IMR-90 (cell line): ENCODE measurements around the gene CHP2. TPM values are rescaled to one million over a fixed set of nuclear protein-coding genes. Genes with fewer than 3 reads are reported as not detected.

Experiments
- ATAC-seq: fragments of 200-7000 bp; cut with Tn5 transposase; 2 replicates; pipeline ENCODE4 v1.9.1; 2020; ENCODE audit warnings: low read depth, mild to moderate bottlenecking, moderate library complexity
- BruUV-seq: library from RNA; stranded (reverse); fragments of 400-500 nt; replicated peaks from 2 replicates; lab custom pipeline; 2021; lab: Mats Ljungman, UMichigan
- CTCF ChIA-PET: fragments of 300-600 bp; formaldehyde crosslinking; extraction: SDS; loops from one replicate; lab custom pipeline; 2021; ENCODE audit warnings: antibody characterized with exemption; lab: Yijun Ruan, JAX
- POLR2A ChIA-PET: fragments of 300-600 bp; sonication (Branson Sonifier 250); formaldehyde crosslinking; loops from one replicate; lab custom pipeline; 2022; ENCODE audit warnings: antibody characterized with exemption; ENCODE audit not compliant: unreplicated experiment; lab: Charles Lee
- DNase-seq: peaks from one replicate; pipeline ENCODE4 v3.0.0; 2013
- H2AFZ ChIP-seq: replicated peaks from 2 replicates; pipeline ENCODE3; 2013; ENCODE audit warnings: low read length, mild to moderate bottlenecking; ENCODE audit not compliant: poor library complexity
- H2AK5ac ChIP-seq: 2 replicates; pipeline ENCODE4 v1.6.1; 2013; ENCODE audit warnings: low read depth, low read length, inconsistent platforms
- H2AK9ac ChIP-seq: replicated peaks from 2 replicates; pipeline ENCODE3; 2013; ENCODE audit warnings: mild to moderate bottlenecking, low read depth, low read length, moderate library complexity; ENCODE audit not compliant: poor library complexity
- H2BK120ac ChIP-seq: 2 replicates; pipeline ENCODE4 v1.6.1; 2013; ENCODE audit warnings: low read depth, low read length, inconsistent platforms
- H2BK15ac ChIP-seq: 3 replicates; pipeline ENCODE4 v1.6.1; 2013; ENCODE audit warnings: low read depth, low read length, inconsistent platforms
- H2BK20ac ChIP-seq: 2 replicates; pipeline ENCODE4 v1.6.1; 2013; ENCODE audit warnings: low read depth, mild to moderate bottlenecking, inconsistent platforms, low read length, moderate library complexity
- H2BK5ac ChIP-seq: 2 replicates; pipeline ENCODE4 v1.6.1; 2013; ENCODE audit warnings: mild to moderate bottlenecking, low read depth, low read length, inconsistent platforms; ENCODE audit not compliant: poor library complexity, severe bottlenecking
- H3K14ac ChIP-seq: replicated peaks from 2 replicates; pipeline ENCODE4 v1.6.1; 2013; ENCODE audit warnings: low read depth, low read length, inconsistent platforms
- H3K18ac ChIP-seq: 2 replicates; pipeline ENCODE4 v1.6.1; 2013; ENCODE audit warnings: low read depth, low read length, control low read depth
- H3K23ac ChIP-seq: 2 replicates; pipeline ENCODE4 v1.6.1; 2013; ENCODE audit warnings: low read depth, low read length, inconsistent platforms
- H3K27ac ChIP-seq: 2 replicates; pipeline ENCODE4 v1.5.1; 2013; ENCODE audit warnings: mild to moderate bottlenecking, control low read depth, low read length; ENCODE audit not compliant: insufficient read depth
- H3K27me3 ChIP-seq: 2 replicates; pipeline ENCODE4 v1.6.1; 2013; ENCODE audit warnings: low read length; ENCODE audit not compliant: control insufficient read depth, insufficient read depth
- H3K36me3 ChIP-seq: 2 replicates; pipeline ENCODE4 v1.6.1; 2013; ENCODE audit warnings: low read length, mixed read lengths; ENCODE audit not compliant: control insufficient read depth, insufficient read depth
- H3K4ac ChIP-seq: 2 replicates; pipeline ENCODE4 v1.6.1; 2013; ENCODE audit warnings: low read depth, low read length, inconsistent platforms
- H3K4me1 ChIP-seq: 2 replicates; pipeline ENCODE4 v1.6.1; 2013; ENCODE audit warnings: low read length, mixed read lengths; ENCODE audit not compliant: control insufficient read depth, insufficient read depth
- H3K4me2 ChIP-seq: 2 replicates; pipeline ENCODE4 v1.6.1; 2013; ENCODE audit warnings: low read depth, mild to moderate bottlenecking, control low read depth, low read length, moderate library complexity
- H3K4me3 ChIP-seq: 2 replicates; pipeline ENCODE4 v1.5.1; 2013; ENCODE audit warnings: low read depth, mild to moderate bottlenecking, control low read depth, low read length, moderate library complexity; ENCODE audit not compliant: insufficient read depth
- H3K56ac ChIP-seq: 2 replicates; pipeline ENCODE4 v1.6.1; 2013; ENCODE audit warnings: low read length, inconsistent platforms; ENCODE audit not compliant: insufficient read depth; ENCODE audit errors: extremely low read depth
- H3K79me1 ChIP-seq, 2 experiments: 2 replicates each; pipeline ENCODE4 v1.6.1; 2013; ENCODE audit warnings: low read length in 2 of 2, inconsistent platforms in 1 of 2, low read depth in 1 of 2
- H3K9ac ChIP-seq: 2 replicates; pipeline ENCODE4 v1.6.1; 2013; ENCODE audit warnings: low read depth, low read length, control low read depth
- H3K9me1 ChIP-seq: 2 replicates; pipeline ENCODE4 v1.6.1; 2013; ENCODE audit warnings: low read length, inconsistent platforms; ENCODE audit not compliant: insufficient read depth
- H3K9me3 ChIP-seq: 2 replicates; pipeline ENCODE4 v1.6.1; 2013; ENCODE audit warnings: low read length; ENCODE audit not compliant: control insufficient read depth, insufficient read depth
- H4K20me1 ChIP-seq: 2 replicates; pipeline ENCODE4 v1.6.1; 2013; ENCODE audit warnings: low read length, inconsistent platforms; ENCODE audit not compliant: insufficient read depth
- H4K5ac ChIP-seq: 2 replicates; pipeline ENCODE4 v1.6.1; 2013; ENCODE audit warnings: mild to moderate bottlenecking, low read depth, low read length, control low read depth
- H4K8ac ChIP-seq, 2 experiments: 2 replicates each; pipeline ENCODE4 v1.6.1; 2013; ENCODE audit warnings: low read depth in 2 of 2, low read length in 2 of 2, control low read depth in 1 of 2, inconsistent platforms in 1 of 2
- H4K91ac ChIP-seq: 2 replicates; pipeline ENCODE4 v1.6.1; 2013; ENCODE audit warnings: low read depth, low read length, inconsistent platforms; ENCODE audit not compliant: insufficient read depth
- CEBPB ChIP-seq: IDR thresholded peaks from 2 replicates; pipeline ENCODE4 v1.6.1; 2012; ENCODE audit warnings: low read depth, low read length, improper control_type of control experiment
- CHD1 ChIP-seq: IDR thresholded peaks from 2 replicates; pipeline ENCODE4 v1.6.1; 2012; ENCODE audit warnings: low read depth, low read length, improper control_type of control experiment
- CTCF ChIP-seq: conservative IDR thresholded peaks from 2 replicates; pipeline ENCODE4 v1.5.1; 2012; ENCODE audit warnings: mild to moderate bottlenecking, low read depth, low read length, improper control_type of control experiment
- MAFK ChIP-seq: IDR thresholded peaks from 2 replicates; pipeline ENCODE4 v1.6.1; 2012; ENCODE audit warnings: low read depth, low read length, improper control_type of control experiment
- MXI1 ChIP-seq: IDR thresholded peaks from 2 replicates; pipeline ENCODE4 v1.6.1; 2012; ENCODE audit warnings: low read depth, mild to moderate bottlenecking, low read length, moderate library complexity, borderline replicate concordance
- RFX5 ChIP-seq: IDR thresholded peaks from 2 replicates; pipeline ENCODE4 v1.8.0; 2012; ENCODE audit warnings: low read depth, mild to moderate bottlenecking, low read length, moderate library complexity
- WGBS, 2 experiments: methylation state at CpG; one replicate each; pipeline versions ENCODE4 v1.1.5 to v1.1.7; 2013; ENCODE audit warnings: missing lambda C conversion rate in 2 of 2; ENCODE audit not compliant: insufficient read length in 1 of 2; ENCODE audit errors: extremely low coverage in 2 of 2; 5-methylcytosine and 5-hydroxymethylcytosine counted together
- dilution Hi-C: fragments of 300-500 bp; cut with HindIII; formaldehyde crosslinking; loops from one replicate; pipeline ENCODE4 v1.14.3; 2018; ENCODE audit warnings: low sequenced_read_pairs; ENCODE audit not compliant: unreplicated experiment
- in situ Hi-C: fragments of 300-500 bp; cut with MboI; formaldehyde crosslinking; loops from 3 replicates; pipeline ENCODE4 v1.14.3; 2019; ENCODE audit warnings: low sequenced_read_pairs, inconsistent platforms, mixed read lengths
- intact Hi-C: fragments of 100-400 bp; cut with micrococcal nuclease; formaldehyde crosslinking; loops from 2 replicates; pipeline ENCODE4 v1.10.0; 2022
- polyA plus RNA-seq, 3 experiments: library from polyadenylated mRNA; depleted of rRNA; stranded (reverse); fragments of >200 nt; gene quantifications; 2 replicates each; pipeline ENCODE4 v1.2.3, GENCODE V29; 2012; ENCODE audit warnings: low replicate concordance in 1 of 3
- total RNA-seq: library from RNA; depleted of rRNA; stranded (reverse); fragments of >200 nt; gene quantifications from 2 replicates; pipeline ENCODE4 v1.2.3, GENCODE V29; 2012

CHP2 gene
- total and polyA plus RNA-seq, 2 of the 4 experiments (the other 2 are of a cell fraction), result not detected

DNA sequence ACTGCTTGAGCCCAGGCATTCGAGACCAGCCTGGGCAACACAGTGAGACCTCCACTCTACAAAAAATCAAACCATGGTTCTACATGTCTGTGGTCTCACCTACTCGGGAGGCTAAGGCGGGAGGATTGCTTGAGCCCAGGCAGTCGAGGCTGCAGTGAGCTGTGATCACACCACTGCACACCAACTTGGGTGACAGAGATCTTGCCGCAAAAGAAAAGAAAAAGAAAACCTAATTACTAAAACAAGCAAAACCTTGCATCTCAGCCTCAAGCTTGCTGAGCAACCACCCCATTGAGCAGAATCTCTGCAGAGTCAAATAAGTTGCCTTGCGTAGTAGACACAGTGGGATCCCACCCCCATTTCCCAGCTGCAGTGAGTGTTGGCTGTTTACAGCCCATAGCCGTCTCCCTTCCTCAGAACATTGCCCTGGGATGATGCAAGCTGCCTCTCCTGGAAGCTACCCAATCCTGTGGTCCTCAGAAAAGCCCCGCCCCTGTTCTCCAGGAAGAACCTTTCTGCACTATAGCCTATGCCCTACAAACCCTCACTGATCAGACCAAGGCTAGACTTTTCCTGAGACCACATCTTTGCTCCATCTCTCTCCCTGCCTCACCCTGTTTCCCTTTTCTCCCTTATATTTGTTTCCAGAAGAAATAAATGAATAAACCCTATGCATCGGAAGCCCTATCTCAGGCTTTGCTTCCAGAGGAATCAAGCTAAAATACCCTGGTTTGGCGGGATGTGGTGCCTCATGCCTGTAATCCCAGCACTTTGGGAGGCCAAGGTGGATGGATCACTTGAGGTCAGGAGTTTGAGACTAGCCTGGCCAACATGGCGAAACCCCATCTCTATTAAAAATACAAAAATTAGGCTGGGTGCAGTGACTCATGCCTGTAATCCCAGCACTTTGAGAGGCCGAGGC is 25.1 kb upstream of the CHP2 start:
- no peaks in the 10 kb centered on the region for H3K79me1 ChIP-seq
- TF ChIP-seq CTCF, result no peak
- TF ChIP-seq CEBPB, result peak; percentile 64
- TF ChIP-seq RFX5, result no peak
- TF ChIP-seq CHD1, result no peak
- no peak for TF ChIP-seq MAFK
- no peak for TF ChIP-seq MXI1
- no peak overlapping the region for H2AK5ac ChIP-seq
- H3K23ac ChIP-seq, result no peak overlapping the region
- H4K20me1 ChIP-seq, result no peaks in the 10 kb centered on the region
- peak overlapping the region in 1 of 2 experiments; percentile 40; a peak in 1 of 4 replicates for H4K8ac ChIP-seq
- no peak overlapping the region for H3K27ac ChIP-seq
- H2BK5ac ChIP-seq, result no peak overlapping the region
- peak; percentile 53 for ATAC-seq
- no peak overlapping the region for H3K18ac ChIP-seq
- no peak overlapping the region for H3K9ac ChIP-seq
- ChIA-PET POLR2A (no interaction called here), CTCF (interaction anchor here (0.8 to 1.0 kb wide), 2 partner anchors 18 to 280 kb away, joined by 4 to 6 read pairs; no protein-coding TSS in a partner anchor)
- no peak overlapping the region for H3K4me2 ChIP-seq
- no peak overlapping the region for H2AK9ac ChIP-seq
- no peak overlapping the region for H4K91ac ChIP-seq
- H3K27me3 ChIP-seq, result no peaks in the 10 kb centered on the region
- in situ Hi-C loops (no loop called here), dilution Hi-C loops (no loop called here), intact Hi-C loops (loop anchor here (2.0 kb wide), 1 partner anchor 51 kb away; the partner anchor contains the start of gene PLK1)
- H2BK120ac ChIP-seq, result no peak overlapping the region
- no peak overlapping the region for H2BK20ac ChIP-seq
- no peak overlapping the region for H2AFZ ChIP-seq
- H3K4me1 ChIP-seq, result no peaks in the 10 kb centered on the region
- 67% methylated on average over 1 of the region's 12 CpGs; no CpG with 5 or more reads in 1 of the 2 experiments for WGBS, 2 experiments
- H3K4ac ChIP-seq, result no peak overlapping the region
- no peak overlapping the region for H3K4me3 ChIP-seq
- H2BK15ac ChIP-seq, result no peak overlapping the region
- H4K5ac ChIP-seq, result no peak overlapping the region
- H3K14ac ChIP-seq, result no peak overlapping the region
- peak; percentile 48 for DNase-seq
- H3K9me1 ChIP-seq, result no peaks in the 10 kb centered on the region
- H3K56ac ChIP-seq, result no peak overlapping the region
- no TSS peak for BruUV-seq
- no peaks in the 10 kb centered on the region for H3K9me3 ChIP-seq
- no peaks in the 10 kb centered on the region for H3K36me3 ChIP-seq
